K562 (cell line): Measurements from ENCODE around the gene OR8G5. TPM values are rescaled to one million over a fixed set of nuclear protein-coding genes. Genes with fewer than 3 reads are reported as not detected.
A peak's percentile ranks its signal among the peaks of the same experiment; 100 is the strongest.

Experiments
- ARID3A ChIP-seq: IDR thresholded peaks from 2 replicates; pipeline ENCODE4 v1.6.1; 2012; ENCODE audit warnings: low read depth, low read length, improper control_type of control experiment, borderline replicate concordance
- E2F6 ChIP-seq, 2 experiments: IDR thresholded peaks; 2 replicates each; pipeline ENCODE4 v1.6.1; 2011; ENCODE audit warnings: borderline replicate concordance in 1 of 2, control low read depth in 1 of 2, low read depth in 1 of 2, low read length in 1 of 2, mild to moderate bottlenecking in 1 of 2, mixed read lengths in 1 of 2, moderate library complexity in 1 of 2; ENCODE audit not compliant: insufficient read depth in 1 of 2, insufficient read length in 1 of 2, poor library complexity in 1 of 2, severe bottlenecking in 1 of 2; ENCODE audit errors: extremely low read depth in 1 of 2
- POLR3A ChIP-seq: IDR thresholded peaks from 2 replicates; pipeline ENCODE4 v1.6.1; 2011; ENCODE audit warnings: borderline replicate concordance, mild to moderate bottlenecking, moderate library complexity; ENCODE audit not compliant: insufficient read length, insufficient read depth; ENCODE audit errors: extremely low read depth
- PTTG1 ChIP-seq: fragments of 450-650 bp; IDR thresholded peaks from 2 replicates; pipeline ENCODE4 v1.6.1; 2016; ENCODE audit warnings: low read depth, mild to moderate bottlenecking, missing genetic modification characterization, missing compliant biosample characterization
- RAD51 ChIP-seq: fragments of 450-650 bp; IDR thresholded peaks from 2 replicates; pipeline ENCODE4 v1.7.1; 2016; ENCODE audit warnings: low read depth, mild to moderate bottlenecking, borderline replicate concordance
- TFAP4 ChIP-seq: sonication (generic); formaldehyde crosslinking; IDR thresholded peaks from 2 replicates; pipeline ENCODE4 v1.8.0; 2022; ENCODE audit warnings: missing genetic modification reagents, mild to moderate bottlenecking, moderate library complexity, borderline replicate concordance
- ZNF589 ChIP-seq: fragments of 200-800 bp; sonication (Bioruptor generic); IDR thresholded peaks from 2 replicates; pipeline ENCODE4 v1.6.1; 2016; ENCODE audit warnings: low read depth, missing genetic modification characterization, missing compliant biosample characterization
- ZNF609 ChIP-seq: sonication (generic); formaldehyde crosslinking; IDR thresholded peaks from 2 replicates; pipeline ENCODE4 v1.8.1; 2023; ENCODE audit warnings: missing genetic modification reagents, mild to moderate bottlenecking, borderline replicate concordance
- polyA plus RNA-seq, 8 experiments: library from polyadenylated mRNA; depleted of rRNA in 4 of 8; stranded (reverse) in 5 of 8; unstranded in 3 of 8; fragments of >200 nt; fragmentation: Nextera tagmentation in 2 of 8; fragmentation: Illumina TruSeq in 1 of 8; extraction: Ambion mirVana in 2 of 8; extraction: Trizol in 1 of 8; gene quantifications; 2 replicates each; pipeline versions ENCODE4 v1.2.1 to v1.2.3, GENCODE V29; 2011 to 2014; ENCODE audit warnings: inconsistent platforms in 1 of 8, missing spikeins in 1 of 8
- total RNA-seq, 7 experiments: library from RNA; depleted of rRNA in 6 of 7; stranded (reverse); fragments of >200 nt in 6 of 7; fragmentation: Illumina TruSeq in 2 of 7; extraction: Trizol in 2 of 7; gene quantifications; 2 replicates each; pipeline versions ENCODE4 v1.2.1 to v1.2.3, GENCODE V29; 2011 to 2021; ENCODE audit warnings: low replicate concordance in 1 of 7

OR8G5 gene
- total and polyA plus RNA-seq, 9 of the 15 experiments (the other 6 are each of a cell fraction or from before 2014, with no cell fraction given) = 0.18 to 3.8 (median 1.7) TPM

- peak; percentile 89; the same call in 1 of the 2 replicates for TF ChIP-seq ARID3A
- no peak; the same call in 1 of the 2 replicates for TF ChIP-seq PTTG1 (tag)
- peak; percentile 43; the same call in 1 of the 2 replicates for TF ChIP-seq TFAP4
- TF ChIP-seq ZNF589 = peak; percentile 84; the same call in 1 of the 2 replicates
- TF ChIP-seq E2F6 (IDR thresholded peaks at IDR 0.05; ENCODE audit: borderline replicate concordance in 1 of 2, extremely low read depth in 1 of 2, insufficient read depth in 1 of 2, insufficient read length in 1 of 2, low read depth in 1 of 2, low read length in 1 of 2, poor library complexity in 1 of 2, severe bottlenecking in 1 of 2) = peak; percentile 44 to 49
- no peak for TF ChIP-seq POLR3A
- TF ChIP-seq ZNF609 (CRISPR knock-in tag) = no peak
- TF ChIP-seq RAD51 = peak; percentile 86
Measured at GRCh38 chr11:124207102-124207792, 48.9 kb upstream of the OR8G5 start (continued).
